Activated naive CD4-positive, alpha-beta T cell treated with anti-CD3 and anti-CD28 coated beads, Interleukin-2, amount 50 U/mL, for 16 hours (primary cell): ENCODE data around the gene CMIP.

Experiments
- DNase-seq: peaks from one replicate; pipeline ENCODE4 v3.0.0-alpha.2; 2020

The CMIP gene

DNA sequence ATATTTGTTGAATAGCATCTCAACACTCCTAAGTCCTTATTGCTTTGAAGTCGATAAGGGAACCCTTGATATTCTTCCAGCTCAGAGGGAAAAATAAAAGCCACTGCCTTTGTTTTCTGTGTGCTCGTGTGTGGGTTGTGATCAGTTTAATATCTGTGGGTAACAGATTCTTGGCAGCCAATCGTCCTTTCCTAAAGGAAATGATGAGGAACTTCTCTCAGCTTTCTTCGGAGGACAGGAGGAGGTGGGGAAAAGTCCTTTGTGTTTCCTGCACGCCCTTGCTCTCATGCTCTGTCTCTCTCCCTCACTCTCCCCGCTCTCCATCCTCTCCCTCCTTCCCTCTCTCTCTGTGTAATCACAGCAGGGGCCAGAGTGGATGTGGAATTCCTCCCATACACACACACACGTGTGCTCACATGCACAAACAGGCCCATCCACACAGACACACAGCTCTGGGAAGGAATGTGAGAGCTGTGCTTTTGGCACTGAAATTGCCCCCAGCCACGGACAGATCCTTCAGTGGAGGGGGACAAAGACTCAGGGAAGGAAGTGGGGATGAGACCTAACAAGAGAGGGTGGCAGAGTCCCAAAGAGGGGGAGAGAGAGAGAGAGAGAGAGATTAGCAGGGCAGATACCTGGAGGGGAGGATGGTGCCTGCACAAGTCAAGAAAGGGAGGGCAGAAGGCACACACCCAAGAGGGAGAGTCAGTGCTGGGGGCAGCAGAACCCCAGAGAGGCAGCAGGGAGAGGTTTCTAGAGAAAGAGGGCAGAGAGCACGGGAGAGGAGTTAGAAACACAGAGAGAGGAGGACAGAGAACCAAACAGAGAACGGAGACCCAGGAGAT lies 250.9 kb downstream of the CMIP start:
- DNase-seq = no peak

DNA sequence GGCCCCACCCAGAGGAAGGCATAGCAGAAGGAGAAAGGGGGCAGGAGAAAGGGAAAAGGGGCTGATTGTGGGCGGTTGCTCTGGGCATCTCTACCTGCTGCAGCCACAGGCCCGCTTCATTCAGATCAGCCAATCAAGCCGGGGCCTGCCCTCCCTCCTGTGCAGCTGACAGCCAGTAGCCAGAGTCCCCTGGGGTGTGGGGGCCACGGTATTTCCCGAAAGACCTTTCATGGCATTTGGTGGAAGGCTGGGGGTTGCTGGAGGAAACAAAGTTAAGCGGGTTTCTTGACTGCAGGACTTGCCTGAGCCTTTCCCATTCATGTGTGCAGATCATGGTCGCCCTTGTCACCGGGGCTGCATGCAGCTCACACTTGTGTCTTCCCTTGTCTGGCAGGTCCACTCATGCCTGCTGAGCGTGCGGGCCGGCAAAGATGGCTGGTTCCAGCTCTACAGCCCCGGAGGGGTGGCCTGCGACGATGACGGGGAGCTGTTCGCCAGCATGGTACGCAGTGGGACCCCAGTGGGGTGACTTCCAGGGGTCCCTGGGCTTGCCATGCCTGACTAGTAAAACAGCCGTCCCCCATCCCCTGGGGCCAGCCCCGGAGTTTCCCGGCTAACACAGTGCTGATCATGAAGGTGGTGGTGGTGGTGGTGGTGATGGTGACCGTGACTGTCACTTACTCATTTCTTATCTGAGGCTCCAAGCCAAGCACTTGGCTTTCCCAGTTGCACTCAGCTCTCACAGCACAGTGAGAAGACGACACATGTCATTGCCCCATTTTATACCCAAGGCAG lies 251.8 kb downstream of the CMIP start:
- DNase-seq = no peak

DNA sequence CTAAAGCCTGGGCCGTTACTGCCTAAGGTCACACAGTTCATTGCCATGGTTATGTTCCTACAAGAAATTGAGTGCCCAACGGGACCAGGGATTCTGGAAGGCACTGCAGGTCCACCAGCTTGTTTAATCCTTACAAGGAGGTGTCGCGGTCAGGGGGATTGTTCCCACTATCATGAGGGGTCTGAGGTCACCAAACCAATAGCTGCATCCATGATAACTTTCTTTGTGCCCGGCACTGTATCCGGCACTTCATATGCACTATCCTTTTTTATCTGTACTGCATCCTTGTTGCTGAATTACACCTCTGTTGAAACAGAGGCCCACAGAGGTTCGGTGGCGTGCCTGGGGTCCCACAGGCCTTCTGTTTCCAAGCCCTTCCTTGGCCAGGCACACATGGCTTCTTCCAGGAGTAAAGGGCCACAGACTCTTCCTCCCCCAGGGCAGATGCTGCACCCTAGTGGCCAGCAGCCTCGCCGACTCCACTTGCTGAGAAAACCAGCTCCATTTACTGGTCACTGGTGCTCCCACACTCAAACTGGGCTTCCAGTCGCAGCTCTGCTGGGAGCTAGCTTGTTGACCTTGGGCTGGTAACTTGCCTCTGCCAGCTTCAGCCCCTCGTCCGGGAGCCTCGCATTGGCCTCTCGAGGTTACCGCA lies 252.5 kb downstream of the CMIP start:
- DNase-seq = peak; percentile 43

DNA sequence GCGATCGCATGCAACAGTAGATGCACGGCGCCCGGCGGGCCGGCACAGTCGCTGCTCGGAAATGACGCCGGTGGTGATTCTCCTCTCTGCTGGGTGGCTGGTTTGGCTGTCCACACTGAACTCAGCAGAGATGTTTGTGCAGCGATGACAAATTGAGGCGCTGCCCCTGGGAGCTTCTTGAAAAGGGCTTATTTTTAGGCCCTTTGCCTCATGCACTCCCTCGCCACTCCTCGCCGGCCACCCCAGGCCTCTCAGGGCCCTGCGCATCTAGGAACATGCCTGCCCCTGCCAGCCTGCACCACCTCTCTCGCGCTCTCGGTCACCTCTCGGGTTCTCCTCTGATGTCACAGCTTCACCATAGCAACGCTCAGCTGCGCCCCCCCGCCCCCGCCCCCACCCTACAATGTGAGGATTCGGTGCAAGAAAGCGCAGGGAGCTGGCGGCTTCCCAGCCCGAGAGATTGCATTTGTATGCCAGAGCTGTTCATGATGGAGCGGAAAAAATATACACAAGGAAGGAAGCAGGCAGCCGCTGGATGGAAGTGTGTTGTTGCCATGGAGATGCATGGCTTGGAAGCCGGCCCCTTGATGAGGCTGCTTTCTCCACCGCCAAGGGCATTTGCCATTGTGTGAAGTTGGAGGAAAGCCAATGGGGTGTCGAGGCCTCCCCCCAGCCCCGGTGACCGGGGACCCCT lies 253.2 kb downstream of the CMIP start:
- no peak for DNase-seq

DNA sequence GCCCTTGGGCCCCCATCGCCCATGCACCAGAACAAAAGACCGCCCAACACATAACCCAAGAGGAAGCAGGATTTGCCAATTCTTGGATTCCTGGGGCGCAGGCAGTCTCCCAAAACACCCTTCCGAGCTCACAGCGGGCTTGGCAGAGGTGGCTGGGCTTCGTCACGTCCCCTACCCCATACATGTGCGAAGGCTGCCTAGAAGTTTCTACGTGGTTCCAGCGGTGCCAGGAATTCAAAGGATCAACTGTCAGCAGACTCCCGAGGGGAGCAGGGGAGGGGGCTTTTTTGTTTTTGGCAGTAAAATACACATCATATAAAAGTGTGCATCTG lies 253.7 kb downstream of the CMIP start:
- no peak for DNase-seq

DNA sequence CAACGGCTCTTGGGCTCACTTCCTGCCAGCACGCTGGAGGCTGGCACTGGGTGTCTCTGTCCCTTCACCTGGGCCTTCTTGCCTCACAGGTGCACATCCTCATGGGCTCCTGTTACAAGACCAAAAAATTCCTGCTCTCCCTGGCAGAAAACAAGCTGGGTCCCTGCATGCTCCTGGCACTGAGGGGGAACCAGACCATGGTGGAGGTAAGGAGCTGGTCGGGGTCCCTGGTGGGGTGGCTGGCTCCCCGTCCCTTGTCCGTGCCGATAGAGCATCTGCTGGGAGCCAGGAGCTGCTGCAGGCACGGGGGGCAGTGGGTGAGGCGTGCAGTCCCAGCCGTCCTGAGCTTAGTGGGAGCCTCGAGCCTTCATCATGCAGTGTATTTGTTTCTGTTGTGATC lies 255.0 kb downstream of the CMIP start:
- no peak for DNase-seq

DNA sequence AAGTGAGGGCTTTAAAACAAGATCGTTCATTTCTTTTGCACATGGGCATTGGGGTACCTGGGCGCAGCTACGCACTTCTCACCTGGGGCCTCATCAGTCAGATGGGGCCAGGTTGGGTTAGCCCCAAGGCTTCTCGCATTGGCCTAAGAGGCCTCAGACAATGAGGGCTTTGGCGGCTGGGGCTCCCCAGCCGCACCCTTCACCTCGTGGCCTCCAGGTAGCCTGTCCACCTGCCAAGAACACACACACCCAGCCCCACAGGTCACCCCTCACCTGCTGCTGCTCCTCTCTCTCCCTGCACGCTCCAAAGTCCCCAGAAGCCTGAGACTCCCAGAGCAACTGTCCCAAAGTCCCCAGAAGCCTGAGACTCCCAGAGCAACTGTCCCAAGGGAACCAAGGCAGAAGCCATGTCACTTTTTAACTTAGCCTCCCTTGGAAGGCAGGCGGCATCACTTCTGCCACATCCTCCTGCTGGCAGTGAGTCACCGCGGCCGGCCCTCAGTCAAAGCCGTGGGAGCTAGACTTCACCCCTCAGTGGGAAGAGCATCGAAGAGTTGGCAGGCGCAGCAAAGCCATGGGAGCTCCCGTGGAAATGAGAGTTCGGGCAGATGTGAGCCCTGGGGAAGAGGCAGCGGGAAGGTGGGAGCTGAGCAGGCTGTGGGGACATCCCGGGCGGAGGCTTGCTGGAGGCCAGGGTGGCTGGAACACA lies 255.6 kb downstream of the CMIP start:
- DNase-seq = no peak

DNA sequence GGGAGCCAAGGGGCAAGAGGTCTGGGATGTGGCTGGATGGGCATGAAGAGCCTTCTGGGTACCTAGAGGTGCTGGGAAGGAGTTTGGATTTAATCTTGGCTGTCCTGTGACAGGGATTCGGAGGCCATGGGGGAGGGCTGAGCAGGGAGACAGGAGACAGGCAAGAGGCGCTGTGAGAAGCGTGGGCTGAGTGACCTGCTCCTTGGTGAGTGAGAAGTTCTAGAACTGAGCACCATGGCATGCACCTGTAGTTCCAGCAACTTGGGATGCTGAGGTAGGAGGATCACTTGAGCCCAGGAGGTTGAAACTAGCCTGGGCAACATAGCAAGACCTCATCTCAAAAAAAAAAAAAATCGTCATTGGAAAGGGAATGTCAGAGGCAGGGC lies 256.2 kb downstream of the CMIP start:
- no peak for DNase-seq

DNA sequence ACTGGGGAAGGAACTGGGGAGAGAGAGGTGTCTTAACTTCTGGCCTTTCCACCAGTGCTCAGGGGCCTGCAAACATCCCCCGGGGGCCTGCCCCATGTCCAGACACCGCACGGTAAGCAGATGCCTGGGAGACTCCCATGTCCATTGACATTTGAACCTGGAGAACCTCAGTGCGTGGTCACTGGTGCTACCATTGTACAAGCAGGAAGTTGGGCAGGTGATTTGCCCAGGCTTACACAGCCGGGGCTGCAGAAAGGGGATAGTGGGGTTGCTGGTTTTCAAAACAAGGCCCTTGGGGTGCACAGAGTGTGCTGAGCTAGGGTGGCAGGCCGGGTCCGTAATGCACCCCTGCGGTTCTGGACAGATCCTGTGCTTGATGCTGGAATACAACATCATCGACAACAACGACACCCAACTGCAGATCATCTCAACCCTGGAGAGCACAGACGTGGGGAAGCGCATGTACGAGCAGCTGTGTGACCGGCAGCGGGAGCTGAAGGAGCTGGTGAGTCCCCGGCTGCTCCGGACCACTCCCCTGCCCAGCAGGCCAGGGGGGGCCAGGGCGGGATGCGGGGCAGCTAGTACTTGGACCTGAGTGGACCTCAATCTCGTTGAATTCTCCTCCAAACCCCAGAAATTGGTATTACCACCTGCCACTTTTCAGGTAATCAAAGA lies 256.8 kb downstream of the CMIP start:
- DNase-seq = no peak

DNA sequence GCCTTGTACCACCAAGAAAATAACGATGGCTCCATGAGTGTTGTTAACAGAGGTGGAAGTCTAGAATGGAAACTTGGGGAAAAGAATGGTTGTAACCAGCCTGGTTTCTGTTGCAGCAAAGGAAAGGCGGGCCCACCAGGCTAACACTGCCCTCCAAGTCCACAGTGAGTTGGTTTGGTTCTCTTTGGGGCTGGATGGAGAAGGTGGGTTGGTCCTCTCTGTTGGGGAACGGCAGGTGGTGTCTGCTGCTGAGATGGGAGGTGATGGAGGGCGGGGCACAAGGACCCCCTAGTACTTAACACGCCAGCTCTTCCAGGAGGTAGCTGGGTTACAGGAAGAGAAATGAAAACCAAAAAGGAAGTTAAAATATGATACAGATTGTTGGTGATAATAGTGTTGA lies 257.9 kb downstream of the CMIP start:
- no peak for DNase-seq

DNA sequence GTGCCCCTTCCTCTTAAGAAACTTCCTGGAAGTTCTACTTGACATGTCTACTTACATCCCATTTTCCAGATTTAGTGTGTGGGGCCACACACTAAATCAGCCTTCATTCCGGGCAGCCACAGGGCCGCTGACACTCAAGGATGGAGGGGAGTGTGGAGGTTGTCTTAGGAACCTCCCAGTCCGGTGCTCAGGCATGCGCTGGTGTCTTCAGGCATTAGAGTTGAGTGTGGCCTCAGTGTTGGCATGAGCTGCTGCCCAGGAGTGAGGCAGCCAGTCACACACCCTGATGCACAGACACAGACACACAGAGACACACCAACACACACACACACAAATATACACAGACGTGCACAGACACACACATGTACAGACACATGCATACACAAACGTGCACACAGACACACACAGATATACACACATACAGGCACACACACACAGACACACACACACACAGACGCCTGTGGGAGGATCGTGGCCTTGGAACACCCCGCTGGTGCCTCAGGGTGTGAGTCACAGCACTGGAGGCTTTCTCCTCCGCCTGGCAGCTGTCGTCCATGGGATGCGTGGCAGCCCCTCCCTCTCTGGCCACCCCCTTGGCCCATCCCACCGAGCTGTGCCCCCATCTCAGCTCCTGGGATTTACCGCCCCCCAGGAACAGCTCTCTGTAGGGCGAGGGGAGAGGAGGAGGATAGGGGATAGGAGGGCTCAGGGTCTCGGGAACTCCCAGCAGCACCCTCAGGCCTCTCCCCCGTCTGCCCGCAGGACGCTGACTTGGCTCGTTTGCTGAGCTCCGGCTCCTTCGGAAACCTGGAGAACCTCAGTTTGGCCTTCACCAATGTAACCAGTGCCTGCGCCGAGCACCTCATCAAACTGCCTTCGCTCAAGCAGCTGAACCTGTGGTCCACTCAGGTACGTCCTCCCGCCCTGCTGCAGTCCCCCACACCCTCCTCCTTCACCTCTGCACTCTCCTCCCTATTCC lies 258.9 kb downstream of the CMIP start:
- DNase-seq = no peak

DNA sequence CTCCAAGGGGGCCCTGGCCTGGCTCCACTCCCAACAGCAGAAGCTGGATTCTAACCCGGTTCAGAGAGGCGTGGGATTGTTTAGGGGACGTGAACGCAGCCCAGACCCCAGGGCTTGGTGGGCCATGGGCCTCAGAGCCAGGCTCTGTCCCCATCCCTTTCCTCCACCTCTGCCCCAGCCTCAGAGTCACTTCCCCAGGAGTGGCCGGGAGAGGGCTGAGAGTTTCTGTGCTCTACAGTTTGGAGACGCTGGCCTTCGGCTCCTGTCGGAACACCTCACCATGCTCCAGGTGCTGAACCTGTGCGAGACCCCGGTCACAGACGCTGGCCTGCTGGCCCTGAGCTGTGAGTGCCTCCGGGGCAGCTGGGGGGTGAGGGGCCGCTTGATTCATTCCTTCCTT lies 260.7 kb downstream of the CMIP start:
- no peak for DNase-seq

DNA sequence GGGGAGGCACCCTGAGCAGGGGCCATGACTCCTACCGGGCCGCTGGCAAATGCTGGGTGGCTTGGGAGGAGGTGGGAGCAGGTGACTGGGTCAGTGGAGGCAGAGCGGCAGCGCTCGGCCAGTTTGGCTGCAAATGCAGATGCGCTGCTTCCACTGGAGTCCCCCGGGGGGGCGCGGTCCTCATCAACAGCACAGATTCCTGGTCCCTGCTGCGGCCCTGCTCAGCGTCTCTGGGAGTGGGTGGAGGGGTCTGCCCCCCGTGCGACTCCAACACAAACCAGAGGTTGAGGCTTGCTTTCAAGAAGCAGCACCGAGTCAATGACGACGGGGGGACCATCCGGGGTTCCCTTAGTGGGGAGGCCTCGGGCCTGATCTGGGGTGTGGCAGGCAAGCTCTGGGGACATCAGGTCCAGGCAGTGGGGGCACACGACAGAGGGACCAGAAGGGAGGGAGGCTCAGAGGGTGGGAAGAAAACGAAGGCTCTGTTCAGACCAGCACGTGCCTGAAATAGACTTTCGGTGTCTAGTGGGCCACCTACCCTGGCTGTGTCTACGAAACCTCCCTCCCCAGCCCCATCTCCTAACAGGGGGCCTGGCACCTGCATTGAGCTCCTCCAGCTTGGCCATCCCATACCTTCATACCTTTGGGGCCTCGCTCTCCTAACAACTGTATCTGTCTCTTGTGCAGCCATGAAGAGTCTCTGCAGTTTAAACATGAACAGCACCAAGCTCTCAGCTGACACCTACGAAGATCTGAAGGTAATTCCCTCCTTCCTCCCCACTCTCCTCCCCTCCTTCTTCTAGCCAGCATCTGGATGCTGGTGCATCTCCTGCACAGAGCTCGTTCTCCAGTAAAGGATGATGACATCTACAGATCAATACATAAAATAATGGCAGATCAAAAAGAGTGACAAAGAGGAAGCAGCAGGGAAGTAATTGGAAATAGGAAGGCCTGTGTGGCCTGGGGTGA lies 262.0 kb downstream of the CMIP start:
- no peak for DNase-seq

DNA sequence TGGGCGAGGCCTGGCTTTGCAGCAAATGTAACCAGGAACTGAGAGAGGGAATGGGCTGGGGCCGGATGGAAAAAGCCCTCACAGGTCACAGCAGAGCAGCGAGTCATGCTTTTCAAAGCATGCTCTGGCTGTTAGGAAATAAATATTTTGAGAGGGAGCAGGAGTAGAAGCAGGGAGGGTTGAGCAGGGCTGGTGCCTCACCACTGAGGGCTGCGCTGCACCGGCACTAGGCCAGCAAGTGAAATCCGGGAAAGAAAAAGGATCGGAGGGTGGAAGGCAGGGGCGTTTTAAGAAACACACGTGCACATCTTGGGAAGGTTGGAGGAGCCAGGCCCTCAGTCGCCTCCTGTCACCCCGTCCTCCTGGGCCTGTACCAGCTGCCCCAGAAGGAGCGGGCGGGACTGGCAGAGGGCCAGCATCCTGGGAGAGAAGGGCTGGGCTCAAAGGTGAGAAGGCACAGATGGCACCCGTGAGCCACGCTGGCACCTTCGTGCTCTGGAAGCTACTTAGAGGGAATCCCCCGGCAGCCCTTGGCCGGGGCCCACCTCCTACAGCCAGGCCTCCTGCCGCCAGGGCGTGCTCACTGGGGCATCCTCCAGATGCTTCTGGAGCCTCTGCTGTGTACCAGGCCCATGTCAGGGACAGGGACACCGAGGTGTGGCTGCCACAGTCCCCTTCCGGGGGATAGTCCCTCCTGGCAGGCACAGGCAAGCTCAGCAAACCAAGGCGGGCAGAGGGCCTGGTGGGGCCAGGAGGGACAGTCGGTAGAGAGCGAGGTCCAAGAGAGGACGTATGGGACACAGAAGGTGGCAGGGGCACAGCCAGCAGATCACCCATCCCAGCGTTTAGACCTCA lies 263.0 kb downstream of the CMIP start:
- DNase-seq = no peak

DNA sequence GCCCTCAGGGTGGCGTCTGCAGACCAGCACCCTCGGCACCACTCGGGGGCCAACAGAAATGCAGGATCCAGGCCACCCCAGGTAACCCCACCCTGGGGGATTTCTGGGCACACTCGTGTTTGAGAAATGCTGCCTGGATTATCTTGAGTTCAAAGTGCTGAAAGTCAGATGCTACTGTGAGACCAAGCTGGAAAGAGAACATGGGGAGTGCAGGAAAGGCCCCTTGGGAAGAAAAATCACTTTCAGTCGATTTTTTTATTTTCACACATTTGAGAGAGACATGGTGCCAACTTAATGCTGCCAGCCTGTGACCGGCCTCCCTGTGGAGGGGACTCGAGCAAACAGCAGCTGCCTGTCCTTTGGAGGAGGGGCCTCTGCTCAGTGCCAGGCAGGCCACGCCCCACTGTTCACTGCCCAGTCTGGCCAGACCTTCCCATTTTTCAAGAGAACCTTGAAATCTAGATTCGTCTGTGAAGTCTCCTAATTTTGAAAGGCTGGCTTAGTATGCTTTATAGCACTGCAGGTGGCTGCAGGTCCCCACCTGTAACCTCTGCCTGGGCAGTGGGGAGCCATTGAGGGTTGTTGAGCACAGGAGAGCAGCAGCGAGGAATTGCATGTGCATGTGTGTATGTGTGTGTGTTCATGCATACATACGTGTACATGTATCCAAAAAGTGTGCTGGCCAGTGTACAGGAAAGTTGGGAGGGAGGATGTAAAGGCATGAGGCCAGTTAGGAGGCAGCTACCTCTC lies 263.8 kb downstream of the CMIP start:
- no peak for DNase-seq

DNA sequence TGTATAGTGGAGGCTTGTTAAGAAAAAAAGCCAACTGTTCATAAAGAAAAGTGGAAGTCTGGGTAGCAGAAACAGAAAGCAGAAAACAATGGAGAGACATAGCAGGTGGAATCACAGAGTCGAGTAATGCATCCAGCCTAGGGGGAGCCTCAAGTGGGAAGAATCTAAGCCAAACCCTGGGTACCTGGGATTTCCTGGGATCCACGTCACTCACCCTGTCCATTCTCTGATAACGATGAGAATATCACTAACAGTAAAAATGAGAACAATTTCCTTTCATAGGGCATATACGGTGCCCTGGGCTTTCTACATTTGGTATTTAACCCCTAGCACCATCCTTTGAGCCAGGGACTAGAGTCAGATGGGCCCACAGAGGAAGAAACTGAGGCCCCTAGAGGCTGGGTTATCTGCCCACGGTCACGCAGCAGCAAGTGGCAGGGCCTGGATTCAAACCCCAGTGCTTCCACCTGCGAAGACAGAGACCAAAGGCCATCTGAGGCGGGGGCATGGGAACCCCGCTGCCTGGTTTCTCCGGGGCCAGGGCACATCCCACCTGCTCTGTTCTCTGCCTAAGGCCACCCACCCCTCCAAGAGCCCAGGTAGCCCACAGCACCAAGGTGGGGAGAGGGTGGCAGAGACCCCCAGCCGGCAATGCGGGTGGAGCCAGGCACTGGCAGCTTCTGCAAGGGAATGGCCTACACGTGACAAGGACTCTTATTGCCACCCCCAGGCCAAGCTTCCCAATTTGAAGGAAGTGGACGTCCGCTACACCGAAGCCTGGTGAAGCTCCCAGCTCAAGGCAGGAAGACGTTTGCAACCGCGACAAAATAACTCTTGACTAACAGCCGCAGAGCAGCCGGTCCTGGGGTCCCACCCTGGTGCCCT lies 264.6 kb downstream of the CMIP start:
- DNase-seq = no peak

DNA sequence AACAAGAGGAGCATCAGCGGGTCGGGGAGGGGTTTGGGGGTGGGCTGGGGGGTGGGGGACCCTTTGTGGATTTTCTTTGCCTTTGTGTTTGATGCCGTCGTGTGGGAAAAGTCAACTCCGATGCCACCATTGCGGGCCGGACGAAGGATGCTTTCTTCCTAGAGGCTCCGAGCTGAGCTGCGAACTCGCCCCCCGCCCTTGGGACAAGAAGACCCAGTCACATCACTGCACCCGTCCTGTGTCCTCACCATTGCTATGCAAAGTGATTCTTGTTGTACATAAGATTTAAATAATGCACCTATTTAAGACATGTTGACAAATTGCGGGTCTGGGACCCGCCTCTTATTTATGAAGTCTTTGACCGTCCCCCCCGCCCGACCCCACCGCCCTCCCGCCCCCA lies 265.4 kb downstream of the CMIP start:
- DNase-seq = no peak
